Measurements from ENCODE around the gene FFAR4. TPM values are rescaled to one million over a fixed set of nuclear protein-coding genes. Genes with fewer than 3 reads are reported as not detected.

The FFAR4 gene
- total RNA-seq, 1 donor from 2014 or later = 0.25 TPM

DNA sequence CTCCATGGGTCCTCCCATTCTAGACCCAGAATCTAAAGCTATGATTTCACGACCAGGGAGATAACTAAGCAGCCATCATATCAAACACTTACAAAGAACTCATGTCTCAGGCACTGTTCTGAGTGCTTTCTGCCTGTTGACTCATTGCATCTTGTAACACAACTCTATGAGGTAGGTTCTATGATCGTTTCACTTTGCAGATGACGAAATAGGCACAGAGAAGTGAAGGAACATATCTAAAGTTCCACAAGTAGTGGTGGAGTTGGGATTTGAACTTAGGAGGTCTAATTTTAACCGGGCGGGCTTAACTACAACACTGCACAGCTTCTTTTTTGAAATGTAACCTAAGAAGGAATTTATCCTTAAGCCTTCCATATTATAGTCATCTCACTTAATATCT, 31.7 kb downstream of the FFAR4 start:
- ATAC-seq (no peak), DNase-seq (ENCODE audit: low spot score) (no peak)

- peak; percentile 0 for ATAC-seq
- DNase-seq (ENCODE audit: low spot score) = peak; percentile 63
These were observed 32.9 kb downstream of the FFAR4 start for GRCh38 chr10:93599335-93599734.

GRCh38 chr10:93599778-93600177, 33.3 kb downstream of the FFAR4 start:
- DNase-seq (ENCODE audit: low spot score) (no peak), ATAC-seq (no peak)

GRCh38 chr10:93600446-93601145, 34.1 kb downstream of the FFAR4 start:
- DNase-seq (ENCODE audit: low spot score) (peak; percentile 59), ATAC-seq (peak; percentile 15)

DNA sequence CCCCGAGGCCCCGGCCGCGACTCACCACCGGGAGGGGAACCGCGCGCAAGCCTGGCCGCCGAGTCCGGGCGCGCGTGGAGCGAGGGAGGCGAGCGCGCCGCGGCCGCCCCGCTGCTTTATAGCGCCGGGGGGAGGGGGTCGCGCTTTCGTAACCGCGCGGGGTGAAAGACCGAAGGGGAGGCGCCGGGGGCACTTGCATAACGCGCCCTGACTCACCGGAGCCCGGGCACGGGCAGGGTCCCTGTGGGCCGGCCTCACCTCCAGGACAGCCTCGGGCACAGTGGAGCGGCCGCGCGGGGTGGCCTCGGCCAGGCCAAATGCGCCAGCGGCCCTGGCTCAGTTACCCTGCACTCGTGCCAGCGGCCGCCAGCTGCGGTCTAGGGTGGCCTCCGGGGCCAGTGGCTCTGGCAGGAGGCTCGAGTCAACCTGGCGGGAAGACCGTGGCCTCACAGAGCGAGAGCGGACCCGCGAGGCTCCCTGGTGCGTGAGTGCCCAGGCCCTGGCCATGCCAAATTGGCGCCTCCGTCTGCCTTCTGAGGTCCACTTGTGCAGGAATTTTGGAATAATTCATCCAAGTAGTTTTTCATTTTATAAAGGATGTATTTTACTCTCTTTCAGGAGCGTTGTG, 34.8 kb downstream of the FFAR4 start, which contains the start of gene RBP4:
Gene RBP4 (minus strand): TSS at position 90 of the 628 bp plus-strand sequence. CDS start 207 bp downstream, outside the sequence.
- ATAC-seq = peak; percentile 76

DNA sequence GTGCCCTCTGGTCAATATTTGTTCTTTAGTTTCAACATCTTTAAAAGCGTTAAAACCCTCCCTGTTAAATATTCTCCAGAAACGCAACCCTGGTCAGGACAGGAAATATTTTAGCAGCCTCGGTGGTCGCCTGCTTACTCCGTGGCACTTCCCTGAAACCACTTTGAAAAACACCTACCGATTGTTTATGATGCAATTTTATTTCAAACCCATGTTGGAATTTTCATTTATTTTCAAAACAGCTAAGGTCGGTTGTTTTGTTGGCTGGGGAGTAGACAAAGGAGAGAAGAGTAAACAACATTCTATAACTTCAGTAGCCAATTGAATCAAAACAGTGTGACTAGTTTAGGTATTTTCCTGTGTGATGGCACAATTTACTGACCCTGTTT, 35.3 kb downstream of the FFAR4 start:
- DNase-seq (ENCODE audit: low spot score) (no peak), ATAC-seq (peak; percentile 25)

More for the DNA sequence above, 34.8 kb downstream of the FFAR4 start, which contains the start of gene RBP4:
- DNase-seq (ENCODE audit: low spot score) = peak; percentile 97

DNA sequence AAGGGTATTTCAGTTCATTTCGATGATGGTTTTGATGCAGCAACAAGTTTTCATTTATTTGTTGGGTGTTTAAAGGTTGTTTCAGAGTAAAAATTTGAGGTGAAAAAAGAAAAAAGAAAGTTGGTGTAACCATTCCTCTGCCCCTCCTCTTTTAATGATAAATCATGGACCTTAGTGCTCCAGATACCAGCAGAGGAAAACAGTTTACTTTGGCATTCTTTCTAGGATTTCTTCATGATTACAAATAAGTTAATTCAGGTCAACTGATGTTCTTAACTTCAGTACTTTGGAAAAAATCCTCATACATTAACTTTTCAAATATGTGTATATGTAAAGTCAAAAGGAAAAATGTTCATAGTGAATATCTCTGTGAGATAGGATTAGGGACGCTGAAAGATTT, 36.6 kb downstream of the FFAR4 start:
- ATAC-seq = peak; percentile 1
- DNase-seq (ENCODE audit: low spot score) = no peak

- DNase-seq (ENCODE audit: low spot score) (no peak), ATAC-seq (no peak)
These were observed 37.7 kb downstream of the FFAR4 start for GRCh38 chr10:93604146-93604545.

DNA sequence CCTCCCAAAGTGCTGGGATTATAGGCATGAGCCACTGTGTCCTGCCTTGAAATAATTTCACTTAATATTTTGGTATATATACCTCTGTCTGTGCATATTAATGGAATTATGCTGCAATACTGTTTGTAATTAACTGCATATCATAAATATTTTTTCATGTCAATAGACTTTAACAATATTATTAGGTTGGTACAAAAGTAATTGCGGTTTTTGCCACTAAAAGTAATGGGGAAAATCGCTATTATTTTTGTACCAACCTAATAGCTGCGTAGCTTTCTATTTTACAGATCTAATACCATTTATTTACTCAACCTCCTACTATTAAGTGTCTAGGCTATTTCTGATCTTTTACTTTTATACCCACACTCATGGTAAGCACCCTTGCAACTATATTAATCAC, 42.0 kb downstream of the FFAR4 start:
- DNase-seq (ENCODE audit: low spot score) = no peak
- no peak for ATAC-seq

- DNase-seq (ENCODE audit: low spot score) = no peak
- no peak for ATAC-seq
These were observed 45.8 kb downstream of the FFAR4 start, which contains the start of gene PDE6C for GRCh38 chr10:93612311-93612710. PDE6C (plus strand) TSS chr10:93612537; CDS start chr10:93612726, 189 bp downstream.

DNA sequence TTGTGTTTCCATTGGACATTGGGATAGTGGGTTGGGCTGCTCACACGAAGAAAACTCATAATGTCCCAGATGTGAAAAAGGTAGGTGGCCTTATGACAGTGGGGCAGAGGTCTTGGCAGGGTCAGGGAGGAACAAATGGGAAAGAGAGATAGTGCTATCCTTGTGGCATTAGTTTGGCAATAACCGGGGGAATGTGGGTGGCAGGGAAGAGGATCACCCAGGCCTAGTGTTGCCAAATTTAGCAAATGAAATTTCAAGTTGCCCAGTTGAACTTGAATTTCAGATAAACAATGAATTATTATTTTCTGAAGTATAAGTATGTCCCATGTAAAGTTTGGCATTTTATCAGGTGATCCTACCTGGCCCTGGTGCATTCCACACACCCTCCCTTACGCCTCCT, 46.7 kb downstream of the FFAR4 start:
- DNase-seq (ENCODE audit: low spot score) (no peak), ATAC-seq (no peak)

GRCh38 chr10:93614101-93614825, 47.8 kb downstream of the FFAR4 start:
- no peak for ATAC-seq
- DNase-seq (ENCODE audit: low spot score) = no peak

DNA sequence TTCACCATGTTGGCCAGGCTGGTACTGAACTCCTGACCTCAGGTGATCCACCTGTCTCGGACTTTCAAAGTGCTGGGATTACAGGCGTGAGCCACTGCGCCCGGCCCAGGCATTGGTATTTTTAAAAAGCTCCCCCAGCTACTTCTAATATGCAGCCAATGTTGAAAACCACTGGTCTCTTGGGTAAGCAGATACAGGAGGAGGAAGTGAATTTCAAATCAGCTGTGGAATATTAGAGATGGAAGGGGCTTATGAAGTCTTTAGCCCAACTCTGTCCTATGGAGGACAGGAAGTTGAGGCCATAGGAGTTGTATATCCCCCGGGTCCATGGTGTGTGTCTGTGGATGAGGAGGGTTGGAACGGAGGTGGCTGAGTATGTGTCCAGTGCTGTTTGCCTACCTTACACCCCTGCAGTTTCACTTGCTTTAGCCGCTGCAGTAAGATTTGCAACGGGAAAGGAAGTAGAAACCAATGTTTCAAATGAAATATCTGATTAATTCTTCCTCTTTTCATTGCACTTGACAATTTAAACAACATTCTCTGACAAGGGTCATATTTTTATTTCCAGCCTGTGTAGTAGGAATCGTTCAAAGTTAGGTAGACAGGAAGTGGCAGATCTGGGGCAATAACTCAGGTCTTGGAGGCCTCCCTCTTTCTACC, 49.2 kb downstream of the FFAR4 start:
- no peak for DNase-seq (ENCODE audit: low spot score)
- ATAC-seq = no peak

GRCh38 chr10:93620925-93621324, 54.5 kb downstream of the FFAR4 start:
- ATAC-seq (no peak), DNase-seq (ENCODE audit: low spot score) (no peak)

- DNase-seq (ENCODE audit: low spot score) (no peak), ATAC-seq (no peak)
These were observed 56.5 kb downstream of the FFAR4 start for GRCh38 chr10:93622942-93623341.

DNA sequence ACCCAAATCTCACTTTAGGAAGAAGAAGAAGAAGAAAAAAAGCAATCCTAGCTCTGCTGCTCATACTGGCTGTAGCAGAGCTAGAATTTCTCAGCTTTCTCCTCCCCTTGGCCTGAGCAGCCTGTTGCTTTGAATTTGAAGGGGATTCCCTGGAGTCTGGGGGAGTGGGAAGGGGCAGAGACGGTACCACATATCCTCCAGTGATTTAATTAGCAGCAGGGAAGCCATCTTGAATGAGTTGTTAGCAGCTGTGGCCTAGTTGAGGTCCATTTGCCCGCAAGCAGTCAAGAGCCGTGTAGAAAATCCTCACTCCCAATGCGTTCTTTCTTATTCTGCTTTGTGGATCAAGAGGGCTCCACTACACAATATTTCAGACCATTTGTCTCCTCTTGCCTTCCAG, 62.4 kb downstream of the FFAR4 start:
- DNase-seq (ENCODE audit: low spot score) (no peak), ATAC-seq (no peak)

DNA sequence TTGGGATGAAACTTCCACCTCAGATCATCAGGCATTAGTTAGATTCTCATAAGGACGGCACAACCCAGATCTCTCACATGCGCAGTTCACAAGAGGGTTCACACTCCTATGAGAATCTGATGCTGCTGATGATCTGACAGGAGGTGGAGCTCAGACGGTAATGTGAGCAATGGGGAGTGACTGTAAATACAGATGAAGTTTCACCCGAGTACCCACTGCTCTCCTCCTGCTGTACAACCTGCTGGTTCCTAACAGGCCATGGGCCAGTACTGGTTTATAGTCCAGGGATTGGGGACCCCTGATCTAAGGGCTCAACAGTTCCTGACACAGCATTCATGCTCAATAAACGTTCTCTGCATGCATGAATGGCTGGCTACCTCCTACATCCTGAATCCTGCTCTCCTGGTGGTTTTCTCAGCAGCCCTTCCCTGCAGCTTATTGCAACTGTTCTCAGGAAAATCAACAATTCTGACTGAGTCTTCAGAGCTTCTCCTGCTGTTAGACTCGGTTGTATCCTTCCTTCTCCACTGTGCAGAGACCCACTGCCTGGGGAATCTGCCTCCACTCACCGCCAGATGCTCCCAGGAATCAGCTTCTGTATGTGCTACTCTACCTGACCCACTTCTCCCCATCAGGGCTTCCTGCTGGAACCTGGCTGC, 63.3 kb downstream of the FFAR4 start:
- DNase-seq (ENCODE audit: low spot score) (no peak), ATAC-seq (no peak)

GRCh38 chr10:93630625-93631557, 64.4 kb downstream of the FFAR4 start:
- DNase-seq (ENCODE audit: low spot score) (no peak), ATAC-seq (no peak)

Measured in left lobe of liver (tissue), 2 donors.